GM19397 (cell line): ENCODE results near the gene ZNF692.
"Not testable (repeated sequence)": the region's sequence is repeated elsewhere in the genome, so short reads cannot be mapped to it uniquely, and the experiment has no call there.

Source experiments
- ATAC-seq: cut with Tn5 transposase; IDR thresholded peaks from one replicate; pipeline ENCODE4 v1.9.1; 2021; ENCODE audit warnings: mild to moderate bottlenecking, moderate library complexity; ENCODE audit not compliant: unreplicated experiment

The ZNF692 gene, protein sequence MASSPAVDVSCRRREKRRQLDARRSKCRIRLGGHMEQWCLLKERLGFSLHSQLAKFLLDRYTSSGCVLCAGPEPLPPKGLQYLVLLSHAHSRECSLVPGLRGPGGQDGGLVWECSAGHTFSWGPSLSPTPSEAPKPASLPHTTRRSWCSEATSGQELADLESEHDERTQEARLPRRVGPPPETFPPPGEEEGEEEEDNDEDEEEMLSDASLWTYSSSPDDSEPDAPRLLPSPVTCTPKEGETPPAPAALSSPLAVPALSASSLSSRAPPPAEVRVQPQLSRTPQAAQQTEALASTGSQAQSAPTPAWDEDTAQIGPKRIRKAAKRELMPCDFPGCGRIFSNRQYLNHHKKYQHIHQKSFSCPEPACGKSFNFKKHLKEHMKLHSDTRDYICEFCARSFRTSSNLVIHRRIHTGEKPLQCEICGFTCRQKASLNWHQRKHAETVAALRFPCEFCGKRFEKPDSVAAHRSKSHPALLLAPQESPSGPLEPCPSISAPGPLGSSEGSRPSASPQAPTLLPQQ

DNA sequence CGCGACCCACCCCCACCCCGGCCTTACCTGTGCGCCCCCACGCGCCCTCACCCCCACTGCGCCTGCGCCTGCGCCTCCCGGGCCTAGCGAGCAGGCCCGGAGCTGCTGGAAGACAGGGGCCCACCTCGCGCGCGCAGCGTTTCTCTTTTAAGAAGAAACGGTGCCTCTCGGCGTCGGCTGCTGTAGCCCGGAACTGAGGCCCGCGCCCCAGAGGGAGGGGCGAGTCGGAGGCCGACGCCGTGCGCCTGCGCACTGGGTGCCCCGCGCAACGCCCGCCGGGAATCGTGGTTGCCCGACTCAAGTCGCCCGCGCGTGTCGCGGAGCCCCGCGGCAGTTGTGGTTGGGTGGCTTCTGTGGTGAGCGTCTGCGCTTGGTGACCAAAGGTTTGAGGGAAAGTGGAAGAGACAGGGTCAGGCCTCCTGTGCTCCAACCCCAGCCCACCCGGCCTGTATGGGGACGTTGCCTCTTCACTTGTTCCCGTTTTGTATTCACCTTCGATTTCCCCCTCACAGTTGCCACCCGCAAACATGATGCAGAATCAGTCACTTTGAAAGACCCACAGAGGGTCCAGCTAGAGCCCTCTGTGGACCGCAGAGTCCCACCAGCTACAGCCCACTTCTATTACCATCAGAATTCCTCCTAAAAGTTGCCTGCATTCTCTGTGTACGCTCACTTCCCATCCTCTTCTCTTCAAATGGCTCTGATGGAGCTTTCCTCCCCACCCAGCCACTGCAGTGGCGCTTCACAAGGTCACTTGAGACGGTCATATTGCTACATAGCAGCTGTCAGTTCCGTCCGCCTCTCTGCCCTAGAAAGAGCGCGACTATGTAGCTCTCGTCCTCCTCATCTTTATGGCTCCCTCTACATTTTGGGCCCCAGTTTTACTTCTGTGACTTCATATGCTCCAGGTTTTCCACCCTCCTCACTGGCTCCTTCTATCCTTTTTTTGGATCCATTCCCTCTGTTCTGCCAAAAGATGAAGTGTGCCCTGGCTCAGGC lies at the start of gene ZNF692:
Gene ZNF692, minus strand, starts transcription at position 195 of the 999 bp plus-strand sequence. CDS start 776 bp downstream, outside the sequence.
- ATAC-seq: peak; percentile 84

DNA sequence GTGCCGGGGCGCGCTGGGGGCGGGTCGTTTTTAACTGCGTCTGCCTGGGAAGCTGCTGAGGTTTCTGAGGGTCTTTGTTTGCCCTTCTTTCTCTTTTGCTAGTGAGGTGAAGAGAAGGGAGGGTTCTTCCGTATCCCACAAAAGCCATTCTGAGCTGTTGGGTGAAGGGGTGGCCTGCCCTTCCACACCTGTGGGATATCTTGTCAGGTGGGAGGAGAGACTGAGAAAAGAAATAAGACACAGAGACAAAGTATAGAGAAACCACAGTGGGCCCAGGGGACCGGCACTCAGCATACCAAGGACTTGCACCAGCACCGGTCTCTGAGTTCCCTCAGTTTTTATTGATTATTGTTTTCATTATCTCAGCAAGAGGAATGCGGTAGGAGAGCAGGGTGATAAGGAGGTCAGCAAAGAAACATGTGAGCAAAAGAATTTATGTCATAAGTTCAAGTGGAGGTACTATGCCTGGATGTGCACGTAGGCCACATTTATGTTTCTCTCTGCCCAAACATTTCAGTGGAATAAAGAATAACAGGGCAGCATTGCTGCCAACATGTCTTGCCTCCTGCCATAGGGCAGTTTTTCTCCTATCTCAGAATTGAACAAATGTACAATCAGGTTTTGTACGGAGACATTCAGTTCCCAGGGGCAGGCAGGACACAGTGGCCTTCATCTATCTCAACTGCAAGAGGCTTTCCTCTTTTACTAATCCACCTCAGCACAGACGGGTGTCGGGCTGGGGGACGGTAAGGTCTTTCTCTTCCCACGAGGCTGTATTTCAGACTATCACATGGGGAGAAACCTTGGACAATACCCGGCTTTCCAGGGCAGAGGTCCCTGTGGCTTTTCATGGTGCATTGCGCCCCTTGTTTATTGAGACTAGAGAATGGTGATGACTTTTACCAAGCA lies 48.1 kb upstream of the ZNF692 start:
- ATAC-seq: peak; percentile 16

- peak; percentile 96 for ATAC-seq
Observed at GRCh38 chr1:248906009-248906752, 47.3 kb upstream of the ZNF692 start, which contains the start of gene PGBD2. Gene PGBD2, plus strand, starts transcription at chr1:248906235. Its CDS starts 7,628 bp downstream, at chr1:248913863.

DNA sequence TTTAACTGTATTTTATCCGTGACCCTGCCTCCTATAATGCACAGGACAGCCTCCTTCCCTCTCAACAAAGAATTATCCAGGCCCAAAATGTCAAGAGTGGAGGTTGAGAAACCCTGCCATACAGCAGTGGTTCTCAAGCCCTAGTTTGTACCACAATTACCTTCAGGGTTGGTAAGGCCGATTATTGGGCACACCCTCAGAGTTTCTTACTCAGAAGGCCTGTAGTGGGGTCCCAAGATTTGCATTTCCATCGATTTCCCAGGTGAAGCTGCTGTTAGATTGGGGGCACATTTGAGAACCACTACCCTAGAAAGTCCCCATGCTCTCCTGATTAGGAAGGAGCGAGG lies 46.8 kb upstream of the ZNF692 start:
- ATAC-seq: no peak

- no peak for ATAC-seq
Observed at GRCh38 chr1:248904437-248905216, 45.7 kb upstream of the ZNF692 start.

GRCh38 chr1:248901578-248901977 lies 42.7 kb upstream of the ZNF692 start:
- no peak for ATAC-seq

- no peak for ATAC-seq
Observed at GRCh38 chr1:248900637-248901036, 41.8 kb upstream of the ZNF692 start.

DNA sequence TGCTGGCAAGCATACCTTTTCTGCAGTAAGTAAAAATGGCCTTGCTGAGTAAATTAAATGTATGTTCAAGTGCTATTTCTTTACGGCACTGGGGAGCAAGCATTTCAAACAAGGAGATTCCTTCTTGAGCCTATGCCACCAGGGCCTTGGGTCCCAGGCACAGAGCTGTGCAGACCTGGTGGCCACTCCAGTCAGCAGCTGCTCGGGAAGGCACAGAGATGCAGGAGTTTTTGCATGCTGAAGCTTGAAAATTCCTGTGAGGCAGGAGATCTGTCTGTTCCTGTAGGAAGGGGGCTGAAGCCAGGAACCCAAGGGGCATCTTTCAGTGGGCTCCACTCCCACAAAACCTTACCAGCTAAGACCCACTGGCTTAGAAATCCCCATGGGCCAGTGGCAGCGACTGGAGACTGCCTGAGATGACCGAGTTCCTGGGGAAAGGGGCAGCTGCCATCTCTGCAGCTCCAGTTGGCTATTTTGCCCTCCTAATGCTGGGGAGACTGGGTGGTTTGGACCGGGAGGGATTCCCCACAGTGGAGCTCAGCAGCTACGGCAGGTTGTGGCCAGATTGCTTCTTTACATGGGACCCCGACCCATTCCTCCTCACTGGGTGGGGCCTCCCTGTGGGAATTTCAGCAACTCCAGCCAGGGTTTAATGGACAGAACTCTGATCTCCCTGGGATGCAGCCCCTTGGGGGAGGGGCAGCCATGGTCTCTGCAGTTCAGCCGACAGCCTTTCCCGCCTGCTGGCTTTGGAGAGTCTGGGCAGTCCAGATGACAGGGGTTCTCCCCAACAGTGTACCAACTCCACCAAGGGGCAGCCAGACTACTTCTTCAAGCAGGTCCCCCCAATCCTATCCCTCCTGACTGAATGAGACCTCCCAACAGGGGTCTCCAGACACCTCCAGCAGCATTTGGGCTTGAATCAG lies 38.8 kb upstream of the ZNF692 start:
- ATAC-seq: no peak

GRCh38 chr1:248894837-248895236 lies 36.0 kb upstream of the ZNF692 start:
- no peak for ATAC-seq

- no peak for ATAC-seq
Observed at GRCh38 chr1:248892590-248892989, 33.7 kb upstream of the ZNF692 start.

GRCh38 chr1:248891758-248892157 lies 32.9 kb upstream of the ZNF692 start:
- no peak for ATAC-seq

GRCh38 chr1:248890549-248891498 lies 31.9 kb upstream of the ZNF692 start:
- no peak for ATAC-seq

- ATAC-seq: not testable (repeated sequence)
Observed at GRCh38 chr1:248889914-248890243, 31.0 kb upstream of the ZNF692 start.

- ATAC-seq: no peak
Observed at GRCh38 chr1:248886237-248886895, 27.5 kb upstream of the ZNF692 start.

DNA sequence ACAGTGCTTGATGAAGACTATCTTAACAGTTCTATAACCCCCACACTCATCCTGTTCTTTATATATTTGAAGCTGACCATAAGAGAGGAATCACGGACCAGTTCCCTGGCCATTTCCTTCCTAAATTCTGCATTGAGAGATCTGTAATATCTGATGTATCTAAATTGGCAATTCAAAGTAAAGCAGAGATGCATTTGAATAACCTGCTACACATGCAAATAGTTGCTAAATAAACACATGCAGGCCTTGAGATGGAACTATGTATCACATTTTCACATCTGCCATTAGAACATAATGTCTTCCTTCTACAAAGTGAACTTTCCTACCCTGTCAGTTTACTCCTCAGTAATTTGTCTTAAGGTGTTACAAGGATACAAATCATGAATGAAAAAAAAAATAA lies 26.8 kb upstream of the ZNF692 start:
- no peak for ATAC-seq

- no peak for ATAC-seq
Observed at GRCh38 chr1:248884632-248885295, 25.9 kb upstream of the ZNF692 start.
